ENCODE data around the gene MKNK2. TPM values are rescaled to one million over a fixed set of nuclear protein-coding genes. Genes with fewer than 3 reads are reported as not detected.
A peak's percentile ranks its signal among the peaks of the same experiment; 100 is the strongest.

The MKNK2 gene
- total and polyA plus RNA-seq, 2 of the 13 experiments (the other 11 are each of a cell fraction or from before 2014, with no cell fraction given), result 44.9 to 112 TPM

- TF ChIP-seq NFYC (CRISPR knock-in tag; IDR thresholded peaks at IDR 0.05) (peak; percentile 70), MXD4 (CRISPR knock-in tag; IDR thresholded peaks at IDR 0.05) (peak; percentile 42; the same call in 1 of the 2 replicates), HNRNPLL (IDR thresholded peaks at IDR 0.05; ENCODE audit: low read depth, low read length, poor library complexity, severe bottlenecking) (peak; percentile 32), HNRNPK (IDR thresholded peaks at IDR 0.05; ENCODE audit: low read depth, low read length, poor library complexity, severe bottlenecking) (peak; percentile 69), ARNT (IDR thresholded peaks at IDR 0.05) (no peak), GABPB1 (CRISPR knock-in tag; IDR thresholded peaks at IDR 0.05) (0 out of 2 replicates have a peak, but pooled peaks have one; percentile 46), SMAD3 (CRISPR knock-in tag; IDR thresholded peaks at IDR 0.05) (no peak), YEATS4 (CRISPR knock-in tag; IDR thresholded peaks at IDR 0.05; ENCODE audit: borderline replicate concordance) (peak; percentile 12; the same call in 1 of the 2 replicates), MLXIP (CRISPR knock-in tag; IDR thresholded peaks at IDR 0.05; ENCODE audit: borderline replicate concordance) (no peak), ZNF678 (CRISPR knock-in tag; IDR thresholded peaks at IDR 0.05) (0 out of 2 replicates have a peak, but pooled peaks have one; percentile 5), RBM39 (IDR thresholded peaks at IDR 0.05; ENCODE audit: low read depth, low read length, poor library complexity, severe bottlenecking) (peak; percentile 15), HMGXB4 (CRISPR knock-in tag; IDR thresholded peaks at IDR 0.05; ENCODE audit: borderline replicate concordance in 1 of 2, low read depth in 1 of 2) (peak in 1 of 2 experiments; percentile 18; a peak in 1 of 4 replicates), POLR2A (IDR thresholded peaks at IDR 0.05; ENCODE audit: insufficient read depth in 1 of 2, low read depth in 2 of 2, low read length in 2 of 2) (no peak), THYN1 (CRISPR knock-in tag; IDR thresholded peaks at IDR 0.05; ENCODE audit: borderline replicate concordance, low read depth) (0 out of 2 replicates have a peak, but pooled peaks have one; percentile 7), LCORL (IDR thresholded peaks at IDR 0.05) (no peak), LCORL (CRISPR knock-in tag; IDR thresholded peaks at IDR 0.05) (0 out of 2 replicates have a peak, but pooled peaks have one; percentile 28), SP1 (IDR thresholded peaks at IDR 0.05) (peak; percentile 53; the same call in 1 of the 2 replicates), SP1 (CRISPR knock-in tag; IDR thresholded peaks at IDR 0.05) (peak; percentile 19; the same call in 1 of the 2 replicates), ZNF788 (CRISPR knock-in tag; IDR thresholded peaks at IDR 0.05; ENCODE audit: borderline replicate concordance) (peak; percentile 54; the same call in 1 of the 2 replicates), ZNF276 (CRISPR knock-in tag; IDR thresholded peaks at IDR 0.05; ENCODE audit: low read depth) (peak; percentile 16; the same call in 1 of the 2 replicates), SAP130 (CRISPR knock-in tag; IDR thresholded peaks at IDR 0.05; ENCODE audit: low read depth) (peak; percentile 80), MNT (IDR thresholded peaks at IDR 0.05) (peak; percentile 52)
Measured at GRCh38 chr19:2096480-2097202, 45.6 kb upstream of the MKNK2 start, which contains the start of gene IZUMO4 (continued).

All from HepG2 (cell line).